ENCODE data around the gene CRIP2. TPM values are rescaled to one million over a fixed set of nuclear protein-coding genes. Genes with fewer than 3 reads are reported as not detected.

CRIP2 gene
- total RNA-seq, 4 donors from 2014 or later = 63.4 to 177 (median 122) TPM

GRCh38 chr14:105455086-105455640 is 19.5 kb upstream of the CRIP2 start:
- DNase-seq (ENCODE audit: low spot score) (no peak), ATAC-seq (ENCODE audit: low FRiP score) (no peak)
- TF ChIP-seq CTCF (IDR thresholded peaks at IDR 0.05) = no peak

- no peak for TF ChIP-seq CTCF (IDR thresholded peaks at IDR 0.05)
- DNase-seq (ENCODE audit: low spot score) (no peak), ATAC-seq (ENCODE audit: low FRiP score) (no peak)
Observed at GRCh38 chr14:105455766-105456660, 18.6 kb upstream of the CRIP2 start.

GRCh38 chr14:105456736-105457617 is 17.6 kb upstream of the CRIP2 start:
- ATAC-seq (ENCODE audit: low FRiP score) = no peak
- DNase-seq (ENCODE audit: low spot score) = no peak
- TF ChIP-seq CTCF (IDR thresholded peaks at IDR 0.05) = no peak

GRCh38 chr14:105458010-105458409 is 16.6 kb upstream of the CRIP2 start:
- ATAC-seq (ENCODE audit: low FRiP score) (no peak), DNase-seq (ENCODE audit: low spot score) (no peak)

GRCh38 chr14:105458571-105458970 is 16.1 kb upstream of the CRIP2 start:
- ATAC-seq (ENCODE audit: low FRiP score) (no peak), DNase-seq (ENCODE audit: low spot score) (no peak)
- no peak for TF ChIP-seq CTCF (IDR thresholded peaks at IDR 0.05)

More at GRCh38 chr14:105458010-105458409, 16.6 kb upstream of the CRIP2 start:
- TF ChIP-seq CTCF (IDR thresholded peaks at IDR 0.05) = no peak

- DNase-seq (ENCODE audit: low spot score) (no peak), ATAC-seq (ENCODE audit: low FRiP score) (no peak)
- TF ChIP-seq CTCF (IDR thresholded peaks at IDR 0.05) = no peak
Observed at GRCh38 chr14:105460116-105460515, 14.5 kb upstream of the CRIP2 start.
